Activated CD4-positive, alpha-beta T cell treated with anti-CD3 and anti-CD28 coated beads, Interleukin-10, Interleukin-2, amounts not matched to agents 100 ng/mL and 50 ng/mL, durations not matched to agents 16 hours and 8 hours (primary cell): ENCODE data around the gene MED27.

ENCODE experiments used
- DNase-seq: peaks from one replicate; pipeline ENCODE4 v3.0.0-alpha.2; 2020

Gene MED27

DNA sequence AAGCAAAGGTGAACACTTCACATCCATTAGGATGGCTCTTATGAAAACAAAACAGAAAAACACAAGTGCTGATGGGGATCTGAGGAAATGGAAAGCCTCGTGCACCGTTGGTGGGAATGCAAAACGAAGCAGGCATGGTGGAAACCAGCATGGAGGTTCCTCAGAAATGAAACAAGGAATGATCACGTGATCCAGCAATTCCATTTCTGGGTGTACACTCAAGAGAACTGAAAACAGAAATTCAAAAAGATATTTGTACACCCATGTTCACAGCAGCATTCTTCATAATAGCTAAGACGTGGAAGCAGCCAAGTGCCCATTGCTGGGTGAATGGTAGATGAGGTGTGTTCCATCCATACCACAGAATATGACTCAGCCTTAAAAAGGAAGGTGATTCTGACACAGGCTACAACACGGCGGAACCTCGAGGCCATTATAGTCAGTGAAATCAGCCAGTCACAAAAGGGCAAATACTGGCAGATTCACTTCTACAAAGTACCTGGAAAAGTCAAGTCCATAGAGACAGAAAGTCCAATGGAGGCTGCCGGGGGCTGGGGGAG, 252.6 kb downstream of the MED27 start:
- DNase-seq: no peak

DNA sequence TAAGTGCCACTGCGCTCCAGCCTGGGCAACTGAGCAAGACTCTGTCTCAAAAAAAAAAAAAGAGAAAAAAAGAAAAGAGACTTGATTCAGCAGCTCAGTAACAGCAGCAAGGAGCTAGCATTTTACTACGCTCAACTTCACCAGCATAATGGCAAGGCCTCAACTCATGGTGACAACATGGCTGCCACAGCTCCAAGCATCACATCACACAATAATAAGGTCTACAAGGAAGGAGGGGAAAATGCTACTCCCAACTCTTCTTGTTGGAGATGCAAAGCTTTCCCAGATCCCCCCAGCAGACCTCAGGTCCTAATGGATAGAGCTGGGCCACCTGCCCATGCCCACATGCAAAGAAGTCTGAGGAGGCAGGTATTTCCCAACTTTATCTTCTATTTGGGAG, 253.6 kb downstream of the MED27 start:
- DNase-seq: no peak

DNA sequence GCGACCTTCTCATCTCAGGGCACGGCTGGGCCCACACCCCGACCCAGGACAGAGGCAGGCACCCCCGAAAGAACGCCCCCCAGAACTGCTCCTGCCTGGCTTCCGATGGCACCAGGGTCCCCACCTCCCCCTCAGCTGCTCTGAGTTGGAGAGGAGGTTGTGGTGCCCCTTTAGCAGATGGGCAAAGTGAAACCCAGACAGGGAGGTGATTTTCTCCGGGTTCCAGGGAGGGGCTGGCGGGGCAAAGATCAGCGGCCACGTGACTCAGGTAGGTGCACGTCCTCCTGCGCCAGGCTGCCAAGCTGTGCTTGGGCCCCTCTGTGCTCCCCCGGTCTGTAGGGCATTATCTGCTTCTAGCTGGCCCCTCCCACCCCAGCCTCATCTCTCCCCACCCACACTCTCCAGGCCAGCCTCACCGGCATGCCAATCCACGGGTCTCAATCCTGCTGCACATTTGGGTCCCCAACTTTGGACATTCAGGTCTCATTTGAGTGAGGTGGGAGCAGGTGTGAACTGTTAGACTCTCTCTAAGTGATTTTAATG, 254.6 kb downstream of the MED27 start:
- DNase-seq: no peak

DNA sequence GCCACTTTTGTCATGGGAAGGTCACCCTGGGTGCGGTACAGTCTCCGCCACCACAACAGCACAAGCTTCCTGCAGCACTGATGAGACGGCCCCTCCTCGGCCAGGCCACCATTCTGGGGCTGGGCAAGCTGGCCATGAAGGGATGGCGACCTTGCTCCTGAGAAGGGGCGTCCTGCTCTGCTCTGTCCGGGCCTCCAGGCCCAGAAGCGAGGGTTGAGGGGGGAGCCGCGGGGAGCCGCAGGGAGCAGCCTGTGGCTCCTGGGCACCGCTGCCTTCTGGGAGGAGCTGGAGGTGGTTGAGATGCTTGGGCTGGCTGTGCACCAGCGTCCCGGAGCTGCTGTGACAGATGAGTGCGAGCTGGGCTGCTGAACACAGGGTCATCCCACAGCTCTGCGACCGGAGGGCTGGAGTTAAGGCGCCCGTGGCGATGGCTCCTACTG, 255.5 kb downstream of the MED27 start:
- DNase-seq: no peak

DNA sequence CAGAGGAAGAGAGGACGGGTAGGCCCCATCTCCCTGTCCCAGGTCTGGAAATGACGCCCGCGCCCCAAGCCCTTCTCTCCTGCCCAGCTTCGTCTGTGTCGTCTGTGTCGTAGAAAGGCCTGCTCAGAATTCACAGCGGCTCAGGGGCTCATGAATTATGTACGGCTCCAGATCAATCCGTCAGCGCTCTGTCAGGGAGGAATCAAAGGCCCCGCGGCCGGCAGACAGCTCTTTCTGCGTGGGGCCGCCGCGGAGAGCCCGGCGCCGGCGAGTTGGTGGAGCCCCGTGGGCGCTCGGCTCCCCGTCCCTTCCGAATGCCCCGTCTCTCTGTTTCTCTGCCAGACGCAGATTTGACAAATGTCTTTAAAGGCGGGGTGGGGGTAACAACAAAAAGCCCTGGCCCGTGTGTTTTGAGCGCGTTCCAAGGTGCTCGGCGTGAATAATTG, 255.9 kb downstream of the MED27 start:
- no peak for DNase-seq

DNA sequence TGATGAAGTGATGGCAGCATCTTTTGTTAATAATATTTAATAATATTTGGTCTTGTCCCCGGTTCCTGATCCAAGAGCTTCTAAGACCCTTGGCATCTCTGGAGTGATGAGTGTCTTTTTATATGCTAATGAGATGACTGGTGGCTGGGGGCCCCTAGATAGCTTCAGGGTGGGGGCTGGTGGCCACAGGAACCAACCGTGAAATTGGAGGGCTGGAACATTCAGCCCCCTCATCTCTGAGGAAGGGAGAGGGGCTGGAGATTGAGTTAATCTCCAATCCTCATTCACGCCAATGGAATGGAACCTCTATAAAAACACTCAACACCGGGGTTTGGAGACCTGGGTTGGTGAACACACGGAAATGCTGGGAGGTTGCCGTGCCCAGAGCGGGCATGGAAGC, 261.6 kb downstream of the MED27 start:
- DNase-seq: no peak

DNA sequence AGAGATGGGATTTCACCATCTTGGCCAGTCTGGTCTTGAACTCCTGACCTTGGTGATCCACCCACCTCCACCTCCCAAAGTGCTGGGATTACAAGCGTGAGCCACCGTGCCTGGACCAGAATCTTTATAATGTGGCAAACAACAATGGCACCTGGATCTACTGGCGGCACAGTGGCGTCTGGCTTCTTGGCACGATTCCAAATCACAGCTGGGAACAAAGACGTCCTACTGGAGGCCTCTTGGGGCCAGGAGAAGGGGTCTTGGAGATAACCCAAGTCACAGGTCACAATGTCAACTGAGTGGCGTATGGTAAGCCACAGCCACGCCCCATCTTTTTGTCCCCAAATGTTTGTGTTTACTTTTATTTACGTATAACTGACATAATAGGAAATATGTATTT, 262.0 kb downstream of the MED27 start:
- no peak for DNase-seq

DNA sequence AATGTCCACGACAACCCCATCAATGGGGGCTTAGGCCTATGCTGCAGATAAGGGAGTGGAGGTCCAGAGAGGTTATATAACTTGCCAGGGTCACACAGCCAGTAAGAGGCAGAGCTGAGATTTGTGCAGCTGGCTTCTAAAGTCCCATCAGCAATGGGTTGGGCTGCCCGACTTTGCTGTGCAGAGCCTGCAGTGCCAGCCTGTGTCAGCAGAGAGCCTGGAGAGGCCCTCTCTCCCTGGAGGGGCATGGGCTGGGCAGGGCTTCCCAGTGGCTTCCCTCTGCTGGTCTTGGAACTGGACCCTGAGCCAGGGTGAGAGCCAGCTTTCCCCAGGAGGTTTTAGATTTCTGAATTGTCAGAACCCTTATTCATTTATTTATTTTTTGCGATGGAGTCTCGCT, 262.6 kb downstream of the MED27 start:
- no peak for DNase-seq

DNA sequence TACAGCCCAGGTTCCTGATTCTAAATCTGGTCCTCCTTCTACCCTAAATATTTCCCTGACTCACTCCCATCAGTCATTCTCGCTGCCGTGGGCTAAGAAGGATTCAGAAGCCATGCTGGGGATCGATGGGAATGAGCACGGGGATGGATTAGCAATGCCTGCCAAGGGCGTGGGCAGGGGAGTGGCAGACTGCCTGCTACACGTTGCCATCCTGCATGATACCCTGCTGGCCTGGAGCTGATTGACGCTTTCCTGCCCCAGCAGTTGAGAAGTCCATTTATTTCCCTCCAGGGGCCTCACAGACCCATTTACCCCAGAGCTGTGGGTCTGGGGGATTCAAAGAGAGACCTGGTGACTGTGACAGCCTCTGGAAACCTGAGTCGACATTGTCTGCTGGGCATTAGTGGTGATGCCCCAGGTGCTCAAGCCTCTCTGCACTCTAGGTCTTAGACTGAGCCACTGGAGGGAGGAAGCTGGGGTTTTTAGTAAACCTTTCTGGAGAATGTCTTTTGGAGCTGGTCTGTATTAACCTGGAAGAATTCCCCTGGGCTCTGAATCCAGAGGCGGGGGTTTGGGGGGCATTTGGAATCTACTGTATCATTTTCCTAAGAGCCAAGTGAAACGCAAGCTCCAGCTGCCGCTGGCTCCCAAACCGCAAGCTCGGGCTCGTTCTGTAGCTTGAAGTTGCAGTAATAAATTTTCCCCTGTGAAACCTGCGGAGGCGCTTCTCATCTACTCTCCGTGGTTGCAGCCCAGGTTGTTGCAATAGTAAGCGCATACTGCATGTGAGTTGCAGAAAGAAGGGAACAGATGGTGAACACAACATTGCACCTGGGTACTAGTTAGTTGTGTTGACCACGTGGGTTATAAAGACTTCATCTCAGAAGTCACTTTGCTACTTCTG, 263.4 kb downstream of the MED27 start:
- no peak for DNase-seq

DNA sequence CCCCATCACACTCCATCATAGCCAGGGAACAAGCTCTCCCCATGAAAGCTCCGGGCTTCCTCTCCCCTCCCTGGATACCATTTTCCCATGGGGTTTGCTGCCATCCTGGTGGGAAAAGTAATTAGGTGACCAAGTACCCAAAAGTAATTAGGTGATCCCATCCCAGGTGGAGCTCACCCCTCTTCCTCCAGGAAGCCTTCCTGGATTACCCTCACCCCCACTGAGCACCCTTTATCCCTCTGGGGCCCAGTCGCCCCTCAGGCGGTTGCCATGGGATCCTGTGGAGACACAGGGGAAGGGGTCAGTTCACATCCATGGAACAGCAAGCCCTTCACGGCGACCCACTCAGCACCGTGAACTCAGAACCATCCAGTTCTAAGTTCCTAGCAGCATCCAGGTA, 265.0 kb downstream of the MED27 start:
- no peak for DNase-seq

DNA sequence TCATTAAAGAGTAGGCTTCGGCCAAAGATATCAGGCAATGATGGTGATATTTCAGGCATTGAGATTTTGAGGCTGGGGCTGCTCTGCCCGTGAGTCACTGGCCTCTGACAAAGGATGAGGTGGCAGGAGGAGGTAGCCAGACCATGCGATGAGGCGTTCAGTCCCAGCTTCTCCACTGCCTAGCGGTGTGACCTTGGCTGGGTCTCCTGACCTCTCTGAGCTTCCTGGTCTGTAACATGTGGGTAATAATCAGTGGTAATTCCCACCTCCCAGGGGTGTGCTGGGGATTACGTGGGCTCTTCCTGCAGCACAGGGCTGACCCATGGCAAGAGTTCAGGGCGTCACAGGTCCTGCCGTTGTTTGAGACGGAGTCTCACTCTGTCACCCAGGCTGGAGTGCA, 266.6 kb downstream of the MED27 start:
- no peak for DNase-seq

DNA sequence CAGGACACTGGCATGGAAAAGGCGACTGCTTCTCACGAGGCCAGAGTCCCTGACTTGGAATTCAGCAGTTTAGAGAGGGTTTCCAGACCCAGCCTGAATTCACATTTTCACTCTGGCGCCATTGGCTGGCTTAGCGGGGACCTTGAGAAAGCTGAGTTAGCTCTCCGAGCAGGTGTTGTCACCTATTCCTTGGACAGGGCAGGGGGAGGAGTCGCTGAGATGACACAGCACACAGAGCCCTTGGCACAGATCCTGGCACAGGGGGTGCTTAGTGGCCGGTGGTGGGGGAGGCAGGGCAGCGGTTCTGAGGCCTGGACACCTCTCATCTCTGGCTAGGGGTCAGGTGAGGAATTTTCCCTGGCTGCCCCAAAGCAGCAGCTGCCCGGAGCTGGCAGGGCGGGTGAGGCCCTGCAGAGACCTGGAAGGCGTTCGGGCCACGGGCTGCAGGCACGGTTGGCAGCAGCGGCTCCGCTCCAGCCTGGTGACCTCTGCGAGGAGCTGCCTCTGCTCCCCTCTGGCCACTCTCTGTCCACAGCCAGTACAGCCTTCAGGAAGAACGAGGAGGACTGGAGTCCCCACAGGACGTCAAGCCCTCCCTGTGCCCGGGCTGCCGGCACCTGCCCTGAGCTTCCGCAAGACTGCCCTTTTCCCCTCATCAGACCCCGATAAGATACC, 267.4 kb downstream of the MED27 start:
- DNase-seq: no peak

DNA sequence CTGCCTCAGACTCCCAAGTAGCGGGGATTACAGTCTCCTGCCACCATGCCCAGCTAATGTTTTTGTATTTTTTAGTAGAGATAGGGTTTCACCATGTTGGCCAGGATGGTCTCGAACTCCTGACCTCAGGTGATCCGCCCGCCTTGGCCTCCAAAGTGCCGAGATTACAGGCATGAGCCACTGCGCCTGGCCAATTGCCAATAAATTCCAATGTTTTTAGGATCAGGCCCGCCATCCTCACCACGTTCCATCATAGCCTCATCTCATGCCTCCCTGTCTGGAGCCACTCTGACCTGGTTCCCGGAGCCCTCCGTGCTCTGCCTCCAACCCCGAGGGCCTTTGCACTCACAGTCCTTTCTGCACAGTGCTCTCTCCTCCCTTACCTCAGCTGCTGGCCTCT, 268.3 kb downstream of the MED27 start:
- DNase-seq: no peak

DNA sequence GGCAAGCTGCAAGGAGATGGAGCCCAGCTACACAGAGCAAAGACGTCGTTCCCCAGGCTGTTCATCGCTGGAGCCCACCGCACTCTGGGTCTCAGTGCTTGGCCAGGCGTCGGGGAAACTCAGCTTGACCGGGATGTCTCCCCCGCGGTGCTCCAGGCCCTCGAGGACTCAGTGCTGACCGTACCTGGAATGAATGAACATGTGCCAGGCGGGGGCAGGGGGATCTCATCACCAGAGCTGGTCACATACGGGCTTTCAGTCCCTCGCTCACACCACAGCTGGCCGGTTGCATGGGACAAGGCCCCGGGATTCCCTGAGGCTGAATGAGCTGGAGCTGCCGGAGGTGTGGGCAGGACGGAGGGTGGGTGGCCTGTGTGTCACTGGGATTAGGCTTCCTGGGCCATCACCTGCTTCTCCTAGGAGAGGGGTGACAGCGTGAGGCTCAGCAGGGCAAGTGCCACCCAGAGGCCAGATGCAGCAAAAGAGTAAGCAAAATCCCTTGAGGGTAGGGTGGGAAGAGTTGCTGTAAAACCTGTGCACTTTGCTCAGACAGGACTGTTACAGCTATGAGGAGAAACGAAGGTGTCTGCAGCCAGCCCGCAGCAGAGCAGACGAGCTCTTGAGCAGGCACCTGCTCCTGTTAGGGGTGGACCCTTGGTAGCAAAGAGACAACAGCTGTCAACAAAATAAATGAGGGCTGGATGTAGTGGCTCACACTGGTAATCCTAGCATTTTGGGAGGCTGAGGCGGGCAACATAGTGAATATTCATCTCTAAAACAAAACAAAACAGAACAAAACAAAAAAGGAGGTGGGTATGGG, 269.1 kb downstream of the MED27 start:
- no peak for DNase-seq
